Gastrocnemius medialis (tissue), 4 donors: ENCODE measurements around the gene BMI1. TPM values are rescaled to one million over a fixed set of nuclear protein-coding genes. Genes with fewer than 3 reads are reported as not detected.

Source experiments
- ATAC-seq, 2 donors: fragments of 150-250 bp; one replicate each; pipeline ENCODE4 v1.9.1; 2016
- DNase-seq, 2 donors: peaks; one replicate each; pipeline ENCODE4 v3.0.0-alpha.2; 2019
- H3K27ac ChIP-seq, 4 donors: fragments of 200-600 bp; sonication (generic); 1 replicate in 1 of 4; 2 replicates in 3 of 4; pipeline ENCODE4 v1.5.1; 2016 to 2018; ENCODE audit warnings: mild to moderate bottlenecking in 2 of 4, moderate library complexity in 1 of 4
- H3K27me3 ChIP-seq, 3 donors: fragments of 200-600 bp; sonication (generic) in 2 of 3; 1 replicate in 1 of 3; 2 replicates in 2 of 3; pipeline versions ENCODE4 v1.5.1 to v1.6.0; 2016 to 2019; ENCODE audit warnings: mild to moderate bottlenecking in 1 of 3, moderate library complexity in 1 of 3
- H3K36me3 ChIP-seq, 2 donors: fragments of 200-600 bp; sonication (generic) in 1 of 2; one replicate each; pipeline ENCODE4 v1.5.1; 2017 to 2018
- H3K4me1 ChIP-seq, 2 donors: fragments of 200-600 bp; sonication (generic) in 1 of 2; one replicate each; pipeline ENCODE4 v1.5.1; 2016 to 2017; ENCODE audit warnings: mild to moderate bottlenecking in 2 of 2
- H3K4me3 ChIP-seq, 4 donors: fragments of 200-600 bp; sonication (generic) in 3 of 4; 1 replicate in 1 of 4; 2 replicates in 3 of 4; pipeline ENCODE4 v1.5.1; 2016 to 2019; ENCODE audit warnings: mild to moderate bottlenecking in 2 of 4
- H3K9me3 ChIP-seq, 3 donors: fragments of 200-600 bp; sonication (generic) in 2 of 3; 1 replicate in 1 of 3; 2 replicates in 2 of 3; pipeline ENCODE4 v1.5.1; 2016 to 2019
- POLR2A ChIP-seq, 2 donors: fragments of 450-650 bp; IDR thresholded peaks; one replicate each; pipeline ENCODE4 v1.6.1; 2017; ENCODE audit warnings: antibody characterized with exemption in 2 of 2, mild to moderate bottlenecking in 2 of 2, moderate library complexity in 2 of 2
- in situ Hi-C, 4 donors: fragments of 200-750 bp; cut with MboI; loops; one replicate each; pipeline versions ENCODE4 v1.15.0 to v1.8.0; 2017; ENCODE audit warnings: low sequenced_read_pairs in 4 of 4
- intact Hi-C: fragments of 100-400 bp; cut with DNase I; formaldehyde crosslinking; loops from one replicate; pipeline ENCODE4 v1.15.1; 2023; ENCODE audit warnings: low total_unique reads
- total RNA-seq, 4 donors: library from RNA; depleted of rRNA; stranded (reverse); fragments of >200 nt; gene quantifications; one replicate each; pipeline versions ENCODE4 v1.1.0 to v1.2.3, GENCODE V29; 2016
- TF ChIP-seq, protein P1 (sequence below), 5 experiments: fragments of 450-650 bp in 3 of 5; fragments of 200-600 bp in 2 of 5; sonication (generic) in 2 of 5; IDR thresholded peaks in 4 of 5; conservative IDR thresholded peaks in 1 of 5; 1 replicate in 4 of 5; 2 replicates in 1 of 5; pipeline ENCODE4 v1.5.1; 2016 to 2019; ENCODE audit warnings: antibody characterized with exemption in 5 of 5, mild to moderate bottlenecking in 3 of 5, moderate library complexity in 3 of 5

BMI1 gene
- total RNA-seq, 4 donors from 2014 or later: 22.4 to 68.4 (median 57.6) TPM

DNA sequence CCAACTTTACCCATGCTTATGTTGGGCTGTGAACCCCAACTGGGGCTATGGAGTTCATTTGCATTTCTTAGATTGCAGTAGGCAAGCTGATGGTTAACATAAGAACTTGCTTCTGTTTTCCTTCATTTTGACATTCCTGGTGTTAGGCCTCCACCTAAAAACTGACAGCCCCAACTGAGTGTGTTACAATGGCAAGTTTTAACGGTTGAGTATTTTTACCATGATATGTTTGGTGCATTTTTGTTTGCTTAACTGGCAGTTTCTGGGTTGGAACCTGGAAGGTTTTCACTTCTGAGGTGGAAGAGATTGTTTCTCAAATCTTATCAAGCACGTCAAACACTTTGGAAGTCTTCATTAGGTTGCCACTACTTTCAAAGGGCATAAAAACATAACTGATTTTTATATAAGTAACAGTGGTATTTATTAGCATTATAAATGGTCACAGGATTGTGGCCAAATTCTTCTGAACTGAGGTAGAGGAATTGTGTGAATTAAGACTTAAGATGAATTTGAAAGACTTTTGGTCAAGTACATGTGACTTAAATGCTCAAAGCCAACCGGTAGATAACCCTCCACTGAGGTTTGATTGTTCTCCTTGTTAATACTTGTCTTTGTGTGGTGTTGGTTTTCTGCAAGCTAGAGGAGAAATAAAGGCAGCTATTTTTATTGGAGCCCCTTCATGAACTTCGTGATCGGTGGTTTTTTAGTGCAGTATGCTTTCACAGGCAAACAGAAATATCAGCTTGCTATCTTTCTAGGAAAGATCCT, 2.8 kb downstream of the BMI1 start:
- intact Hi-C loops: loop anchor here (5.0 to 10.0 kb wide), 5 partner anchors 114 to 1111 kb away; partner anchors contain the start of genes OTUD1 and PIP4K2A
- H3K4me3 ChIP-seq: peak overlapping the region in 2 of 4 donors; percentile 22 to 64
- no peak overlapping the region for H3K27ac ChIP-seq
- H3K4me1 ChIP-seq: peaks cover 29 to 43% of the 10 kb centered on the region in 2 donors
- ATAC-seq (no peak), DNase-seq (no peak)
- in situ Hi-C loops: loop anchor here in 3 of 4 donors (10.0 to 25.0 kb wide), 3 partner anchors 799 to 1114 kb away; partner anchors contain the start of genes OTUD1 (in 1 of the 3) and SKIDA1 (in 1 of the 3)
- peaks cover 10 to 25% (median 16%) of the 10 kb centered on the region in 3 donors for H3K27me3 ChIP-seq
- H3K36me3 ChIP-seq: peaks cover 0 to 25% of the 10 kb centered on the region in 2 donors
- no peaks in the 10 kb centered on the region for H3K9me3 ChIP-seq
- TF ChIP-seq, protein P1, sequence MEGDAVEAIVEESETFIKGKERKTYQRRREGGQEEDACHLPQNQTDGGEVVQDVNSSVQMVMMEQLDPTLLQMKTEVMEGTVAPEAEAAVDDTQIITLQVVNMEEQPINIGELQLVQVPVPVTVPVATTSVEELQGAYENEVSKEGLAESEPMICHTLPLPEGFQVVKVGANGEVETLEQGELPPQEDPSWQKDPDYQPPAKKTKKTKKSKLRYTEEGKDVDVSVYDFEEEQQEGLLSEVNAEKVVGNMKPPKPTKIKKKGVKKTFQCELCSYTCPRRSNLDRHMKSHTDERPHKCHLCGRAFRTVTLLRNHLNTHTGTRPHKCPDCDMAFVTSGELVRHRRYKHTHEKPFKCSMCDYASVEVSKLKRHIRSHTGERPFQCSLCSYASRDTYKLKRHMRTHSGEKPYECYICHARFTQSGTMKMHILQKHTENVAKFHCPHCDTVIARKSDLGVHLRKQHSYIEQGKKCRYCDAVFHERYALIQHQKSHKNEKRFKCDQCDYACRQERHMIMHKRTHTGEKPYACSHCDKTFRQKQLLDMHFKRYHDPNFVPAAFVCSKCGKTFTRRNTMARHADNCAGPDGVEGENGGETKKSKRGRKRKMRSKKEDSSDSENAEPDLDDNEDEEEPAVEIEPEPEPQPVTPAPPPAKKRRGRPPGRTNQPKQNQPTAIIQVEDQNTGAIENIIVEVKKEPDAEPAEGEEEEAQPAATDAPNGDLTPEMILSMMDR (IDR thresholded peaks at IDR 0.05 in 4 of 5, conservative IDR thresholded peaks at IDR 0.05 in 1 of 5): no peak
- no peak for TF ChIP-seq POLR2A (IDR thresholded peaks at IDR 0.05)

DNA sequence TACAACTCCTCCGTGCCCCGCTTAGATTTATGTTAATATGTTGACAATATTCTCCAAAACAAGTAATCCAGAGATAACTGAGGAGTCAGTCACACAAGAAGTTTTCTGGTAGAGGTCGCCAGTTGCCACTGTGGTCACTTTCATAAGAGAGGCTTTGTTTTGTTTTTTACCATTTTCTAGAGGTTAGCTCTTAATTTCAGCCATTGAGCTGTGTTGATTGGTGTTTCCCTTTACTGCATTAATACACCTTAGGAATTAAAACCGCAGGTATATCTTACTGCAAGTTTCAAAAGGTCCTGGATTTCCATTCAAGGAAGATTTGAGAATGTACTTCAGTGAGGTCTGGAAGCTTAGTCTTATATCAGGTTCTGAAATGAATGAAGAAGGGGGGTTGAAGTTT, 3.5 kb downstream of the BMI1 start:
- intact Hi-C loops (loop anchor here (5.0 to 10.0 kb wide), 5 partner anchors 113 to 1110 kb away; partner anchors contain the start of genes OTUD1 and PIP4K2A), in situ Hi-C loops (loop anchor here in 3 of 4 donors (10.0 to 25.0 kb wide), 3 partner anchors 800 to 1113 kb away; partner anchors contain the start of genes OTUD1 (in 1 of the 3) and SKIDA1 (in 1 of the 3))
- no peaks in the 10 kb centered on the region for H3K9me3 ChIP-seq
- H3K4me1 ChIP-seq: peaks cover 28 to 41% of the 10 kb centered on the region in 2 donors
- peaks cover 0 to 32% of the 10 kb centered on the region in 2 donors for H3K36me3 ChIP-seq
- H3K27me3 ChIP-seq: peaks cover 10 to 25% (median 16%) of the 10 kb centered on the region in 3 donors
- DNase-seq: no peak
- H3K27ac ChIP-seq: no peak overlapping the region
- H3K4me3 ChIP-seq: peak overlapping the region in 3 of 4 donors; percentile 57 to 64 (median 63)
- ATAC-seq: no peak
- TF ChIP-seq POLR2A (IDR thresholded peaks at IDR 0.05): no peak
- TF ChIP-seq, protein P1 (IDR thresholded peaks at IDR 0.05 in 4 of 5, conservative IDR thresholded peaks at IDR 0.05 in 1 of 5): no peak

GRCh38 chr10:22324893-22325271, 4.0 kb downstream of the BMI1 start:
- DNase-seq (no peak), ATAC-seq (no peak)
- Histone ChIP-seq H3K4me3 (peak overlapping the region; percentile 57 to 64 (median 64)), H3K27ac (peak overlapping the region; percentile 33 to 58 (median 50)), H3K9me3 (no peaks in the 10 kb centered on the region), H3K4me1 (peaks cover 28 to 39% of the 10 kb centered on the region in 2 donors), H3K27me3 (peaks cover 10 to 25% (median 21%) of the 10 kb centered on the region in 3 donors), H3K36me3 (peaks cover 0 to 37% of the 10 kb centered on the region in 2 donors)
- in situ Hi-C loops: loop anchor here in 3 of 4 donors (10.0 to 25.0 kb wide), 3 partner anchors 800 to 1112 kb away; partner anchors contain the start of genes OTUD1 (in 1 of the 3) and SKIDA1 (in 1 of the 3)
- TF ChIP-seq, protein P1 (IDR thresholded peaks at IDR 0.05 in 4 of 5, conservative IDR thresholded peaks at IDR 0.05 in 1 of 5): no peak
- no peak for TF ChIP-seq POLR2A (IDR thresholded peaks at IDR 0.05)
- intact Hi-C loops: loop anchor here (5.0 to 10.0 kb wide), 5 partner anchors 112 to 1110 kb away; partner anchors contain the start of genes OTUD1 and PIP4K2A

DNA sequence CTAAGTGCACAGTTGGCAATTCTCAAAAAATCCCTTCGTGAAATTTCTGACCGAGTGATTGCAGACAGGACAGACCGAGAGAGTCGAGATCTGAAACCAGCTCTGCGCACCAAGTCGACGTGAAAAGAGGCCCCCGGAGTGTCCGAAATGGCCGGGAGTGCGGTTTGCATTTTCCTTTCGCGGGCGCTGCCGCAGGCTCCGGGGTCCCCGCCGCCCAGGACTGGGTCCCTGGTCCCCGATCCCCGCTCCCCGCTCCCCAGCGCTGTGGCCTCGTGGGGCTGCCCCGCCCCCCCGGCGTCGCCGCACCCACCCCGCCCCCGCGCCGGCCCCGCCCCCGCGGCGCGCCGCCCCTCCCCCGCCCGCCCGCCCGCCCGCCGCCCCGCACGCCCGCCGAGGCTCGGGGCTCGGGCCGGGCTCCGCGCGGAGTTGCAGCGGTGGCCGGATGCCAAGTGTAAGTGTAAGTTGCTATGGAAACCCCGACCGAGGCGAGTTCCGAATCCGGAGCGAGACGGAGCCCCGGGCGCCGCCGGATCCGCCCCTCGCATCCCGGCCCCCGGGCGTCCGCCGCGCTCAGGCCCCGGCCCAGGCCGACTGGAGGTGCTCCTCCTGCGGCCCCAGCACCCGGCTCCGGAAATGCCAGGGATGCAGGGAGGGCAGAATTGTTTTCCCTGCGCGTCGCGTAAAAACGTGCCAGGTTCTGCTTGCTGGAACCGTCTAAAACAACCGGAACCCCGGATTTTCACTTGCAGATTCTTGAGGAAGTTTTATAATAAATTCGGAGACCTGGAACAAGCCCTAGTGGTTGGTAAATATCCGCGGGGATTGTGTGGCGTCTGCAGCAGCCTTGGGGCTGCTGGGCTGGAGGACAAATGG, 4.6 kb downstream of the BMI1 start:
- no peak for ATAC-seq

More for the DNA sequence above, 4.6 kb downstream of the BMI1 start:
- Histone ChIP-seq H3K27me3 (peaks cover 10 to 25% (median 23%) of the 10 kb centered on the region in 3 donors), H3K27ac (peak overlapping the region; percentile 43 to 67 (median 60)), H3K36me3 (peaks cover 0 to 42% of the 10 kb centered on the region in 2 donors), H3K9me3 (no peaks in the 10 kb centered on the region), H3K4me3 (peak overlapping the region; percentile 57 to 64 (median 64)), H3K4me1 (peaks cover 28 to 36% of the 10 kb centered on the region in 2 donors)
- in situ Hi-C loops (loop anchor here in 1 of 4 donors (10.0 kb wide), 1 partner anchor 801 kb away; the partner anchor contains the start of gene SKIDA1), intact Hi-C loops (loop anchor here (10.0 kb wide), 3 partner anchors 241 to 1109 kb away; partner anchors contain the start of genes OTUD1 and PIP4K2A)
- no peak for DNase-seq
- TF ChIP-seq, protein P1 (IDR thresholded peaks at IDR 0.05 in 4 of 5, conservative IDR thresholded peaks at IDR 0.05 in 1 of 5): no peak
- no peak for TF ChIP-seq POLR2A (IDR thresholded peaks at IDR 0.05)
